Measurements from ENCODE around the gene SLC45A1.

DNA sequence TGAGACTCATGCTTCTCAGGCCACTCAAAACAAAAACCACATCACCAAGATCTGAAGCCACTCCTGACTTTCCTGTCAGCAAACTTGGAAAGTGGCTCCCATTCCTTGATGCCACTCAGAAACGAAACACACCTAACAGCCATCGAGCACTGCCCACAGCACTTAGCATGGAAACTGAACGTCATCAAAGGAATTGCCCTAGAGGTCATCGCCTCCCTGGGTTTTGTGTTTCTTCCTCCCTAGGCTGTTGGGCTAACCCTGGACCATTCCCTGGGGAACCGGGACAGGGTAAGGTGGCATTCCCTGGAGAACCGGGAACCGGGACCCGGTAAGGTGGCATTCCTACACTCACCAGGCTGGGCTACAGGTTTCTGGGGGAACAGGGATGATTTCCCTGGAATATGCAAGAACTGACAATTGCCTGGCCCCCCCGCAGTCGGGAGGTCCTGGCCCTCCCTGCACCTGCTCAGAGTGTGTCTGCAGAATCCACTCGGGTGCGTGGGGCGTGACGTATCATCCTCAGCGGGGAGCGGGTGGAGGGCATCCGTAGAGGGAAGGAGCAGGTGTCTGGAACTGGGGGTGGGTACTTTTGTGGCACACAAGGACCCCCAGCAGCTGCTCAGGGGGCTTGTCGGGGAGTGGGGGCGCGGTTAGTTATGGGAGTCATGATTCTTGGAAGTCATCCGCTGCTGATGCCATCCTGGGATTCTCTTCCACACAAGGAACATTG is 30.3 kb downstream of the SLC45A1 start:
- TF ChIP-seq, protein P1, sequence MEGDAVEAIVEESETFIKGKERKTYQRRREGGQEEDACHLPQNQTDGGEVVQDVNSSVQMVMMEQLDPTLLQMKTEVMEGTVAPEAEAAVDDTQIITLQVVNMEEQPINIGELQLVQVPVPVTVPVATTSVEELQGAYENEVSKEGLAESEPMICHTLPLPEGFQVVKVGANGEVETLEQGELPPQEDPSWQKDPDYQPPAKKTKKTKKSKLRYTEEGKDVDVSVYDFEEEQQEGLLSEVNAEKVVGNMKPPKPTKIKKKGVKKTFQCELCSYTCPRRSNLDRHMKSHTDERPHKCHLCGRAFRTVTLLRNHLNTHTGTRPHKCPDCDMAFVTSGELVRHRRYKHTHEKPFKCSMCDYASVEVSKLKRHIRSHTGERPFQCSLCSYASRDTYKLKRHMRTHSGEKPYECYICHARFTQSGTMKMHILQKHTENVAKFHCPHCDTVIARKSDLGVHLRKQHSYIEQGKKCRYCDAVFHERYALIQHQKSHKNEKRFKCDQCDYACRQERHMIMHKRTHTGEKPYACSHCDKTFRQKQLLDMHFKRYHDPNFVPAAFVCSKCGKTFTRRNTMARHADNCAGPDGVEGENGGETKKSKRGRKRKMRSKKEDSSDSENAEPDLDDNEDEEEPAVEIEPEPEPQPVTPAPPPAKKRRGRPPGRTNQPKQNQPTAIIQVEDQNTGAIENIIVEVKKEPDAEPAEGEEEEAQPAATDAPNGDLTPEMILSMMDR (IDR thresholded peaks at IDR 0.05) = no peak
- TF ChIP-seq EP300 (IDR thresholded peaks at IDR 0.05) = no peak
